ENCODE data around the gene SNAPC4. TPM values are rescaled to one million over a fixed set of nuclear protein-coding genes. Genes with fewer than 3 reads are reported as not detected.

The SNAPC4 gene
- total and polyA plus RNA-seq, 2 of the 8 experiments (the other 6 are each of a cell fraction or from before 2014, with no cell fraction given): 6.9 to 18.1 TPM

DNA sequence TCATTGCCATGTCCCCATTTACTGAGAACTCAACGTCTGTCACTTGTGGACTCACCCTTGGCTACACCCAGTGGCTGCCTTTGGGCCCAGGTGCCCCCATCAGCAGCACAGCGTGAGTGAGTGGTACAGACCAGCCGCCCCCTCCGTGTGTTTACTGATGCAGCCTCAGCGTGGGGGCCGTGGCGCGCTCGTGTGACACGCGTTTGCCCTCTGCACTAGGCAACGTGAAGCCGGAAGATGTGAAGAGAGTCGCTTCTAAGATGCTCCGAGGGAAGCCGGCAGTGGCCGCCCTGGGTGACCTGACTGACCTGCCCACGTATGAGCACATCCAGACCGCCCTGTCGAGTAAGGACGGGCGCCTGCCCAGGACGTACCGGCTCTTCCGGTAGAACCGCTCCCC lies 22.9 kb upstream of the SNAPC4 start:
- H3K23ac ChIP-seq (ENCODE audit: insufficient read length): no peak overlapping the region
- H3K14ac ChIP-seq (ENCODE audit: insufficient read length): no peak overlapping the region
- H3K36me3 ChIP-seq (ENCODE audit: control insufficient read depth in 2 of 4, insufficient read depth in 4 of 4, low read length in 3 of 4): peaks cover 27 to 43% (median 42%) of the 10 kb centered on the region in 4 experiments
- POLR2A ChIA-PET (ENCODE audit: partially characterized antibody): interaction anchor here (1.2 to 4.0 kb wide), 6 partner anchors 12 to 50 kb away, joined by 3 to 26 read pairs (median 10); partner anchors contain the start of genes CARD9, ENTR1, PMPCA and SNAPC4
- H2AK5ac ChIP-seq (ENCODE audit: low read depth, low read length): no peak overlapping the region
- no peak overlapping the region for H2AFZ ChIP-seq (ENCODE audit: low read length)
- WGBS, 2 experiments (ENCODE audit: extremely low coverage in 1 of 2, insufficient coverage in 1 of 2, insufficient read length in 1 of 2, insufficient replicate concordance in 2 of 2, low coverage in 1 of 2, low lambda C conversion rate in 2 of 2, missing lambda C conversion rate in 1 of 2): 97% methylated on average over 17 of the region's 26 CpGs; no CpG with 5 or more reads in 1 of the 2 experiments
- no peaks in the 10 kb centered on the region for H3K79me1 ChIP-seq (ENCODE audit: low read depth, low read length)
- H3K27me3 ChIP-seq (replicated peaks in 1 of 4; ENCODE audit: control insufficient read depth in 3 of 4, extremely low read depth in 1 of 4, insufficient read depth in 3 of 4, low read length in 3 of 4): no peaks in the 10 kb centered on the region
- no peak overlapping the region for H3K4me2 ChIP-seq (ENCODE audit: insufficient read depth in 1 of 2, low read depth in 2 of 2, low read length in 2 of 2)
- H3K79me2 ChIP-seq (ENCODE audit: control insufficient read depth in 1 of 2, insufficient read depth in 2 of 2, low read length in 2 of 2): no peaks in the 10 kb centered on the region
- no peak for TF ChIP-seq POLR2A (IDR thresholded peaks at IDR 0.05; ENCODE audit: control extremely low read depth in 1 of 2, low read depth in 2 of 2, low read length in 2 of 2)
- TF ChIP-seq NANOG (IDR thresholded peaks at IDR 0.05; ENCODE audit: insufficient read depth, low read depth, low read length, poor library complexity, severe bottlenecking): no peak
- no peak for TF ChIP-seq BCL11A (IDR thresholded peaks at IDR 0.05; ENCODE audit: low read depth in 2 of 2, low read length in 2 of 2)
- TF ChIP-seq SIX5 (IDR thresholded peaks at IDR 0.05; ENCODE audit: low read depth, low read length): no peak
- no peak for TF ChIP-seq JUN (IDR thresholded peaks at IDR 0.05; ENCODE audit: low read depth, low read length)
- TF ChIP-seq RXRA (IDR thresholded peaks at IDR 0.05; ENCODE audit: insufficient read depth, low read depth, low read length): no peak
- no peak for TF ChIP-seq TCF12 (IDR thresholded peaks at IDR 0.05; ENCODE audit: low read depth, low read length)
- TF ChIP-seq, protein P1, sequence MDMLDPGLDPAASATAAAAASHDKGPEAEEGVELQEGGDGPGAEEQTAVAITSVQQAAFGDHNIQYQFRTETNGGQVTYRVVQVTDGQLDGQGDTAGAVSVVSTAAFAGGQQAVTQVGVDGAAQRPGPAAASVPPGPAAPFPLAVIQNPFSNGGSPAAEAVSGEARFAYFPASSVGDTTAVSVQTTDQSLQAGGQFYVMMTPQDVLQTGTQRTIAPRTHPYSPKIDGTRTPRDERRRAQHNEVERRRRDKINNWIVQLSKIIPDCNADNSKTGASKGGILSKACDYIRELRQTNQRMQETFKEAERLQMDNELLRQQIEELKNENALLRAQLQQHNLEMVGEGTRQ (IDR thresholded peaks at IDR 0.05; ENCODE audit: low read length): no peak
- no peak for TF ChIP-seq EP300 (IDR thresholded peaks at IDR 0.05; ENCODE audit: borderline replicate concordance in 1 of 2, low read depth in 2 of 2, low read length in 2 of 2)
- no peak for TF ChIP-seq CTBP2 (IDR thresholded peaks at IDR 0.05; ENCODE audit: borderline replicate concordance, insufficient read depth, insufficient read length, low read length)
- no peak for TF ChIP-seq PHF8 (conservative IDR thresholded peaks at IDR 0.05; ENCODE audit: low read depth, low read length)
- TF ChIP-seq CBX8 (IDR thresholded peaks at IDR 0.05; ENCODE audit: borderline replicate concordance, low read depth, low read length): no peak
- no peak for TF ChIP-seq BRCA1 (IDR thresholded peaks at IDR 0.05; ENCODE audit: low read depth, low read length)
- no peaks in the 10 kb centered on the region for H3K4me1 ChIP-seq (replicated peaks in 1 of 4; ENCODE audit: control insufficient read depth in 3 of 4, insufficient read depth in 4 of 4, low read length in 3 of 4)
- no peak overlapping the region for H3K4ac ChIP-seq (replicated peaks; ENCODE audit: insufficient read length, low read depth, low read length)
- H3K9ac ChIP-seq (replicated peaks in 1 of 4; ENCODE audit: extremely low read depth in 1 of 4, low read depth in 3 of 4, low read length in 3 of 4): no peak overlapping the region
- H2BK15ac ChIP-seq (ENCODE audit: low read length): no peak overlapping the region
- no peak overlapping the region for H3K4me3 ChIP-seq (ENCODE audit: extremely low read depth in 1 of 4, insufficient read depth in 2 of 4, low read depth in 3 of 4, low read length in 4 of 4)
- no peaks in the 10 kb centered on the region for H3K9me3 ChIP-seq (ENCODE audit: insufficient read depth in 2 of 2, low read depth in 1 of 2, low read length in 1 of 2)
- H4K8ac ChIP-seq (ENCODE audit: extremely low read depth, insufficient read depth, low read length): no peak overlapping the region
- no peak overlapping the region for H3K27ac ChIP-seq (ENCODE audit: low read depth, low read length)
- no peak overlapping the region for H2BK5ac ChIP-seq (ENCODE audit: low read depth, low read length)
- CTCF ChIA-PET (ENCODE audit: partially characterized antibody): interaction anchor here (0.7 kb wide), 1 partner anchor 22 kb away, joined by 3 read pairs; no protein-coding TSS in a partner anchor
- no peak overlapping the region for H3K56ac ChIP-seq (replicated peaks; ENCODE audit: insufficient read length, low read depth, low read length)
- no peak overlapping the region for H4K5ac ChIP-seq (ENCODE audit: insufficient read length, low read depth, low read length)
- no peak overlapping the region for H2BK20ac ChIP-seq (ENCODE audit: low read length)
- no peak for FAIRE-seq
- H2BK120ac ChIP-seq (replicated peaks; ENCODE audit: low read depth, low read length): no peak overlapping the region
- no peak overlapping the region for H3K18ac ChIP-seq (ENCODE audit: extremely low read depth, low read length)
- no peak overlapping the region for H4K91ac ChIP-seq (replicated peaks; ENCODE audit: insufficient read length, low read length)
- no peaks in the 10 kb centered on the region for H3K23me2 ChIP-seq (ENCODE audit: low read depth, low read length)
- no peak for DNase-seq (ENCODE audit: low read depth in 1 of 2, low spot score in 2 of 2)
- peaks cover 3 to 8% of the 10 kb centered on the region in 2 experiments for H4K20me1 ChIP-seq (replicated peaks in 1 of 2; ENCODE audit: control insufficient read depth in 1 of 2, insufficient read depth in 2 of 2, low read length in 2 of 2)
- H2BK12ac ChIP-seq (ENCODE audit: low read depth, low read length): no peak overlapping the region
